Endothelial cell of umbilical vein (primary cell): Measurements from ENCODE around the gene TTLL12. TPM values are rescaled to one million over a fixed set of nuclear protein-coding genes. Genes with fewer than 3 reads are reported as not detected.

Experiments used
- BruUV-seq: library from RNA; stranded (reverse); fragments of 400-500 nt; replicated peaks from 2 replicates; lab custom pipeline; 2021; lab: Mats Ljungman, UMichigan
- CTCF ChIA-PET: fragments of 300-600, 350-600 bp; sonication (Branson Sonifier 250); formaldehyde crosslinking; loops from one replicate; lab custom pipeline; 2021; ENCODE audit warnings: antibody characterized with exemption, inconsistent platforms; lab: Charles Lee
- POLR2A ChIA-PET: fragments of 300-600, 350-600 bp; sonication (Branson Sonifier 250); formaldehyde crosslinking; loops from one replicate; lab custom pipeline; 2021; ENCODE audit warnings: antibody characterized with exemption, inconsistent platforms; lab: Charles Lee
- DNase-seq: peaks from one replicate; pipeline ENCODE4 v3.0.0-alpha.2; 2011; ENCODE audit warnings: low read depth, low spot score
- FAIRE-seq: peaks from 2 replicates; lab custom pipeline; 2011; peaks lifted over from hg19 to GRCh38; lab: Jason Lieb, UNC
- H2AFZ ChIP-seq: 2 replicates; pipeline ENCODE4 v1.6.0; 2012; ENCODE audit warnings: low read depth, low read length, control low read depth, inconsistent platforms
- H3K27ac ChIP-seq: 2 replicates; pipeline ENCODE4 v1.5.1; 2011; ENCODE audit warnings: low read depth, mild to moderate bottlenecking, control low read depth, low read length, moderate library complexity; ENCODE audit not compliant: insufficient read depth
- H3K27me3 ChIP-seq, 2 experiments: 2 replicates each; pipeline versions ENCODE4 v1.6.0 to v1.6.1; 2011; ENCODE audit warnings: low read length in 2 of 2, mixed read lengths in 1 of 2; ENCODE audit not compliant: control insufficient read depth in 2 of 2, insufficient read depth in 2 of 2
- H3K36me3 ChIP-seq, 2 experiments: 2 replicates in 1 of 2; 3 replicates in 1 of 2; pipeline ENCODE4 v1.5.1; 2011; ENCODE audit warnings: low read length in 2 of 2, mild to moderate bottlenecking in 1 of 2, moderate library complexity in 1 of 2; ENCODE audit not compliant: control insufficient read depth in 2 of 2, insufficient read depth in 2 of 2; ENCODE audit errors: extremely low read depth in 1 of 2
- H3K4me1 ChIP-seq: 3 replicates; pipeline ENCODE4 v1.5.1; 2011; ENCODE audit warnings: mild to moderate bottlenecking, low read length; ENCODE audit not compliant: control insufficient read depth, insufficient read depth; ENCODE audit errors: extremely low read depth
- H3K4me2 ChIP-seq: 2 replicates; pipeline ENCODE4 v1.6.1; 2011; ENCODE audit warnings: low read length, control low read depth, mixed read lengths; ENCODE audit not compliant: insufficient read depth
- H3K4me3 ChIP-seq, 3 experiments: fragments of 200-600 bp in 1 of 3; sonication (generic), shearing (Covaris generic) in 1 of 3; replicated peaks in 1 of 3; 2 replicates each; pipeline ENCODE4 v1.5.1; 2011 to 2016; ENCODE audit warnings: control low read depth in 3 of 3, low read length in 3 of 3, mild to moderate bottlenecking in 2 of 3, inconsistent platforms in 1 of 3, low read depth in 1 of 3, moderate library complexity in 1 of 3; ENCODE audit not compliant: insufficient read depth in 1 of 3
- H3K79me2 ChIP-seq: 2 replicates; pipeline ENCODE4 v1.6.0; 2012; ENCODE audit warnings: low read length, inconsistent platforms; ENCODE audit not compliant: control insufficient read depth, insufficient read depth
- H3K9ac ChIP-seq: replicated peaks from 2 replicates; pipeline ENCODE3; 2011; ENCODE audit warnings: low read length, control low read depth; ENCODE audit not compliant: insufficient read depth; ENCODE audit errors: extremely low read depth
- H3K9me1 ChIP-seq: replicated peaks from 3 replicates; pipeline ENCODE4 v1.6.0; 2011; ENCODE audit warnings: mild to moderate bottlenecking, low read length; ENCODE audit not compliant: control insufficient read depth, insufficient read depth; ENCODE audit errors: extremely low read depth
- H3K9me3 ChIP-seq: replicated peaks from 2 replicates; pipeline ENCODE4 v1.5.1; 2012; ENCODE audit warnings: low read length, inconsistent platforms; ENCODE audit not compliant: control insufficient read depth, insufficient read depth
- H4K20me1 ChIP-seq: replicated peaks from 2 replicates; pipeline ENCODE3; 2011; ENCODE audit warnings: mild to moderate bottlenecking, low read length; ENCODE audit not compliant: control insufficient read depth, insufficient read depth; ENCODE audit errors: extremely low read depth
- CTCF ChIP-seq, 2 donors: IDR thresholded peaks; 1 replicate in 1 of 2; 2 replicates in 1 of 2; pipeline ENCODE4 v1.5.1; 2011; ENCODE audit warnings: low read length in 2 of 2, mild to moderate bottlenecking in 2 of 2, moderate library complexity in 2 of 2, control low read depth in 1 of 2, inconsistent platforms in 1 of 2, low read depth in 1 of 2; ENCODE audit not compliant: insufficient read depth in 1 of 2; ENCODE audit errors: extremely low read depth in 1 of 2
- EZH2 ChIP-seq: IDR thresholded peaks from 2 replicates; pipeline ENCODE4 v1.6.1; 2012; ENCODE audit warnings: borderline replicate concordance, low read depth, mild to moderate bottlenecking, moderate library complexity, low read length, inconsistent platforms; ENCODE audit not compliant: severe bottlenecking
- FOS ChIP-seq: IDR thresholded peaks from 2 replicates; pipeline ENCODE4 v1.6.1; 2011; ENCODE audit warnings: mild to moderate bottlenecking, low read length, moderate library complexity, borderline replicate concordance; ENCODE audit not compliant: insufficient read depth
- GATA2 ChIP-seq: IDR thresholded peaks from 2 replicates; pipeline ENCODE4 v1.7.0; 2011; ENCODE audit warnings: low read depth, mild to moderate bottlenecking, moderate library complexity, mixed read lengths, low read length; ENCODE audit not compliant: insufficient read length, insufficient read depth
- JUN ChIP-seq: IDR thresholded peaks from 2 replicates; pipeline ENCODE4 v1.6.1; 2011; ENCODE audit warnings: borderline replicate concordance, low read depth; ENCODE audit not compliant: insufficient read length, insufficient read depth
- MAX ChIP-seq: IDR thresholded peaks from 2 replicates; pipeline ENCODE4 v1.6.1; 2011; ENCODE audit not compliant: insufficient read depth, insufficient read length
- MYC ChIP-seq: IDR thresholded peaks from one replicate; pipeline ENCODE4 v1.6.1; 2011; ENCODE audit warnings: mild to moderate bottlenecking, low read depth, low read length
- POLR2A ChIP-seq: IDR thresholded peaks from 2 replicates; pipeline ENCODE4 v1.6.1; 2012; ENCODE audit warnings: low read depth, mild to moderate bottlenecking, control low read depth, low read length
- POLR2AphosphoS5 ChIP-seq: IDR thresholded peaks from 2 replicates; pipeline ENCODE4 v1.6.1; 2012; ENCODE audit warnings: low read depth, mild to moderate bottlenecking, control low read depth, low read length, moderate library complexity; ENCODE audit not compliant: insufficient read depth
- dilution Hi-C: fragments of 300-500 bp; cut with MboI; formaldehyde crosslinking; loops from one replicate; pipeline ENCODE4 v1.15.0; 2019; ENCODE audit warnings: low sequenced_read_pairs; ENCODE audit not compliant: extremely low pct_ligation_motif_present
- intact Hi-C: fragments of 100-400 bp; cut with micrococcal nuclease; formaldehyde crosslinking; loops from one replicate; pipeline ENCODE4 v1.10.0; 2022
- polyA plus RNA-seq, 4 experiments: library from polyadenylated mRNA; depleted of rRNA in 3 of 4; stranded (reverse) in 3 of 4; unstranded in 1 of 4; fragments of >200 nt; gene quantifications; 2 replicates each; pipeline versions ENCODE4 v1.2.1 to v1.2.3, GENCODE V29; 2011 to 2012; ENCODE audit warnings: missing spikeins in 1 of 4
- total RNA-seq: library from RNA; stranded (reverse); gene quantifications from 2 replicates; pipeline ENCODE4 v1.2.3, GENCODE V29; 2021

The TTLL12 gene
- total and polyA plus RNA-seq, 2 donors (not counting 3 experiments of a cell fraction or from before 2014, with no cell fraction given) = 26.2 to 36.5 TPM

GRCh38 chr22:43155789-43156188, 31.1 kb downstream of the TTLL12 start:
- Histone ChIP-seq H3K4me1 (peaks cover 3% of the 10 kb centered on the region), H3K27me3 (no peaks in the 10 kb centered on the region), H3K4me3 (no peak overlapping the region), H3K36me3 (peaks cover 0 to 8% of the 10 kb centered on the region in 2 experiments), H3K4me2 (no peak overlapping the region), H4K20me1 (no peaks in the 10 kb centered on the region), H3K27ac (no peak overlapping the region), H3K9ac (no peak overlapping the region), H2AFZ (no peak overlapping the region), H3K79me2 (peaks cover 64% of the 10 kb centered on the region), H3K9me3 (no peaks in the 10 kb centered on the region), H3K9me1 (no peaks in the 10 kb centered on the region)
- dilution Hi-C loops = no loop called here
- POLR2A ChIA-PET = no interaction called here
- no TSS peak for BruUV-seq
- DNase-seq (no peak), FAIRE-seq (no peak)
- CTCF ChIA-PET = interaction anchor here (0.7 kb wide), 1 partner anchor 13 kb away, joined by 4 read pairs; no protein-coding TSS in a partner anchor
- intact Hi-C loops = no loop called here
- TF ChIP-seq POLR2AphosphoS5 = no peak
- no peak for TF ChIP-seq MYC
- TF ChIP-seq MAX = no peak
- no peak for TF ChIP-seq POLR2A
- no peak for TF ChIP-seq CTCF (IDR thresholded peaks at IDR 0.05; ENCODE audit: extremely low read depth in 1 of 2, insufficient read depth in 1 of 2, low read depth in 1 of 2, low read length in 2 of 2)
- TF ChIP-seq FOS = no peak
- TF ChIP-seq GATA2 = no peak
- no peak for TF ChIP-seq JUN
- TF ChIP-seq EZH2 = no peak
